HG03135 (cell line): Measurements from ENCODE around the gene BMPR1B.

Experiments used
- ATAC-seq: cut with Tn5 transposase; IDR thresholded peaks from one replicate; pipeline ENCODE4 v1.9.1; 2021; ENCODE audit warnings: mild to moderate bottlenecking, moderate library complexity; ENCODE audit not compliant: unreplicated experiment

Gene BMPR1B

GRCh38 chr4:95084584-95084983 lies 326.8 kb downstream of the BMPR1B start:
- no peak for ATAC-seq

- no peak for ATAC-seq
Measured at GRCh38 chr4:95085124-95085833, 327.5 kb downstream of the BMPR1B start.

GRCh38 chr4:95086551-95086950 lies 328.8 kb downstream of the BMPR1B start:
- no peak for ATAC-seq

- ATAC-seq, result no peak
Measured at GRCh38 chr4:95087657-95088455, 330.1 kb downstream of the BMPR1B start.

GRCh38 chr4:95091272-95091671 lies 333.5 kb downstream of the BMPR1B start:
- no peak for ATAC-seq

- no peak for ATAC-seq
Measured at GRCh38 chr4:95092766-95093165, 335.0 kb downstream of the BMPR1B start.

- ATAC-seq, result no peak
Measured at GRCh38 chr4:95093460-95093859, 335.7 kb downstream of the BMPR1B start.

- no peak for ATAC-seq
Measured at GRCh38 chr4:95093936-95094929, 336.5 kb downstream of the BMPR1B start.

GRCh38 chr4:95095348-95095974 lies 337.7 kb downstream of the BMPR1B start:
- ATAC-seq, result no peak

GRCh38 chr4:95102162-95102790 lies 344.5 kb downstream of the BMPR1B start:
- no peak for ATAC-seq

GRCh38 chr4:95105112-95105511 lies 347.4 kb downstream of the BMPR1B start:
- ATAC-seq, result no peak

- no peak for ATAC-seq
Measured at GRCh38 chr4:95105983-95106382, 348.2 kb downstream of the BMPR1B start.

GRCh38 chr4:95106408-95106928 lies 348.7 kb downstream of the BMPR1B start:
- ATAC-seq, result no peak

- no peak for ATAC-seq
Measured at GRCh38 chr4:95107004-95107403, 349.2 kb downstream of the BMPR1B start.

GRCh38 chr4:95107635-95108034 lies 349.9 kb downstream of the BMPR1B start:
- ATAC-seq, result no peak

- no peak for ATAC-seq
Measured at GRCh38 chr4:95108883-95109421, 351.2 kb downstream of the BMPR1B start.

- no peak for ATAC-seq
Measured at GRCh38 chr4:95114521-95114920, 356.8 kb downstream of the BMPR1B start.

GRCh38 chr4:95118497-95118896 lies 360.7 kb downstream of the BMPR1B start:
- ATAC-seq, result no peak

GRCh38 chr4:95120456-95120855 lies 362.7 kb downstream of the BMPR1B start:
- no peak for ATAC-seq

GRCh38 chr4:95122001-95122400 lies 364.2 kb downstream of the BMPR1B start:
- ATAC-seq, result no peak
